CD4-positive, alpha-beta T cell treated with Interleukin-17A for 1 hour (primary cell): ENCODE data around the gene PARD3B.

Source experiments
- DNase-seq: peaks from one replicate; pipeline ENCODE4 v3.0.0-alpha.2; 2020

The PARD3B gene

GRCh38 chr2:205220559-205220958, 675.3 kb downstream of the PARD3B start:
- DNase-seq: no peak

- no peak for DNase-seq
These were observed 686.8 kb downstream of the PARD3B start for GRCh38 chr2:205232086-205232485.

GRCh38 chr2:205235434-205235833, 690.2 kb downstream of the PARD3B start:
- no peak for DNase-seq

GRCh38 chr2:205237524-205237923, 692.2 kb downstream of the PARD3B start:
- DNase-seq: no peak

GRCh38 chr2:205245001-205245400, 699.7 kb downstream of the PARD3B start:
- DNase-seq: no peak

- no peak for DNase-seq
These were observed 700.4 kb downstream of the PARD3B start for GRCh38 chr2:205245652-205246051.

- DNase-seq: no peak
These were observed 713.8 kb downstream of the PARD3B start for GRCh38 chr2:205259121-205259520.

GRCh38 chr2:205261516-205262020, 716.3 kb downstream of the PARD3B start:
- DNase-seq: no peak

GRCh38 chr2:205267323-205267722, 722.0 kb downstream of the PARD3B start:
- DNase-seq: no peak

- no peak for DNase-seq
These were observed 725.4 kb downstream of the PARD3B start for GRCh38 chr2:205270689-205271088.

- DNase-seq: no peak
These were observed 727.9 kb downstream of the PARD3B start for GRCh38 chr2:205273148-205273547.

- no peak for DNase-seq
These were observed 728.4 kb downstream of the PARD3B start for GRCh38 chr2:205273627-205274026.

- no peak for DNase-seq
These were observed 729.5 kb downstream of the PARD3B start for GRCh38 chr2:205274801-205275200.

- DNase-seq: no peak
These were observed 731.0 kb downstream of the PARD3B start for GRCh38 chr2:205276116-205276777.

- no peak for DNase-seq
These were observed 735.4 kb downstream of the PARD3B start for GRCh38 chr2:205280596-205281236.

GRCh38 chr2:205283736-205284270, 738.5 kb downstream of the PARD3B start:
- DNase-seq: no peak

- no peak for DNase-seq
These were observed 739.1 kb downstream of the PARD3B start for GRCh38 chr2:205284334-205284733.

- DNase-seq: no peak
These were observed 742.0 kb downstream of the PARD3B start for GRCh38 chr2:205287316-205287715.

GRCh38 chr2:205288686-205289085, 743.4 kb downstream of the PARD3B start:
- DNase-seq: no peak

- no peak for DNase-seq
These were observed 745.0 kb downstream of the PARD3B start for GRCh38 chr2:205290299-205290698.

GRCh38 chr2:205292665-205293295, 747.5 kb downstream of the PARD3B start:
- DNase-seq: no peak

GRCh38 chr2:205293559-205293958, 748.3 kb downstream of the PARD3B start:
- DNase-seq: no peak

GRCh38 chr2:205296959-205297358, 751.7 kb downstream of the PARD3B start:
- no peak for DNase-seq

GRCh38 chr2:205297368-205297767, 752.1 kb downstream of the PARD3B start:
- DNase-seq: no peak
